ENCODE results near the gene ASCL2. TPM values are rescaled to one million over a fixed set of nuclear protein-coding genes. Genes with fewer than 3 reads are reported as not detected.

ASCL2 gene
- total and polyA plus RNA-seq, 10 donors: 0.68 to 3.0 (median 2.3) TPM

- H3K4me1 ChIP-seq: peaks cover 0 to 41% (median 17%) of the 10 kb centered on the region in 6 donors
- no peak for TF ChIP-seq POLR2A (IDR thresholded peaks at IDR 0.05)
- peak in 1 of 3 donors; percentile 43 for TF ChIP-seq POLR2AphosphoS5 (IDR thresholded peaks at IDR 0.05)
- TF ChIP-seq CTCF (IDR thresholded peaks at IDR 0.05 in 8 of 11, conservative IDR thresholded peaks at IDR 0.05 in 3 of 11): peak in 1 of 11 experiments; percentile 21
- H3K27me3 ChIP-seq (replicated peaks in 1 of 7): no peaks in the 10 kb centered on the region
- no peak overlapping the region for H3K4me3 ChIP-seq
- no peak overlapping the region for H3K27ac ChIP-seq
- no peak for DNase-seq
- 66 to 75% (median 71%) methylated on average over 26 to 27 of the region's 27 CpGs for WGBS, 5 donors
- H3K9me3 ChIP-seq: no peaks in the 10 kb centered on the region
- peaks cover 0 to 31% (median 0%) of the 10 kb centered on the region in 6 donors for H3K36me3 ChIP-seq
- intact Hi-C loops (cut with DNase I; ENCODE audit: low total_unique reads): no loop called here
Observed at GRCh38 chr11:2293984-2294925, 23.9 kb upstream of the ASCL2 start.

GRCh38 chr11:2293531-2293971 is 23.2 kb upstream of the ASCL2 start:
- no peak for DNase-seq
- TF ChIP-seq POLR2A (IDR thresholded peaks at IDR 0.05): no peak
- no peak for TF ChIP-seq POLR2AphosphoS5 (IDR thresholded peaks at IDR 0.05)
- TF ChIP-seq CTCF (IDR thresholded peaks at IDR 0.05 in 8 of 11, conservative IDR thresholded peaks at IDR 0.05 in 3 of 11): no peak
- Histone ChIP-seq H3K27me3 (replicated peaks in 1 of 7) (no peaks in the 10 kb centered on the region), H3K36me3 (peaks cover 0 to 24% (median 0%) of the 10 kb centered on the region in 6 donors), H3K9me3 (no peaks in the 10 kb centered on the region), H3K4me1 (peaks cover 0 to 38% (median 12%) of the 10 kb centered on the region in 6 donors), H3K4me3 (no peak overlapping the region), H3K27ac (no peak overlapping the region)
- intact Hi-C loops (cut with DNase I; ENCODE audit: low total_unique reads): no loop called here
- 76 to 87% (median 78%) methylated on average over 20 of the region's 20 CpGs for whole genome bisulfite sequencing, 5 donors

GRCh38 chr11:2290351-2290841 is 20.0 kb upstream of the ASCL2 start:
- no peaks in the 10 kb centered on the region for H3K36me3 ChIP-seq
- peak overlapping the region in 3 of 8 donors; percentile 14 to 56 (median 35) for H3K4me3 ChIP-seq
- peak overlapping the region; percentile 29 to 83 (median 64) for H3K27ac ChIP-seq
- TF ChIP-seq POLR2A (IDR thresholded peaks at IDR 0.05) (no peak), POLR2AphosphoS5 (IDR thresholded peaks at IDR 0.05) (peak in 2 of 3 donors; percentile 38 to 41)
- H3K27me3 ChIP-seq (replicated peaks in 1 of 7): peaks cover 0 to 4% (median 0%) of the 10 kb centered on the region in 7 donors
- 45 to 70% (median 59%) methylated on average over 10 of the region's 10 CpGs for WGBS, 5 donors
- no peaks in the 10 kb centered on the region for H3K9me3 ChIP-seq
- intact Hi-C loops (cut with DNase I; ENCODE audit: low total_unique reads): no loop called here
- peak; percentile 74 for DNase-seq
- H3K4me1 ChIP-seq: peaks cover 0 to 32% (median 13%) of the 10 kb centered on the region in 6 donors

- no peak for DNase-seq
- Histone ChIP-seq H3K9me3 (no peaks in the 10 kb centered on the region), H3K27me3 (replicated peaks in 1 of 7) (peaks cover 0 to 4% (median 0%) of the 10 kb centered on the region in 7 donors), H3K36me3 (no peaks in the 10 kb centered on the region), H3K4me1 (peaks cover 0 to 32% (median 13%) of the 10 kb centered on the region in 6 donors), H3K4me3 (peak overlapping the region in 7 of 8 donors; percentile 9 to 56 (median 14)), H3K27ac (peak overlapping the region; percentile 29 to 83 (median 64))
- TF ChIP-seq POLR2A (IDR thresholded peaks at IDR 0.05) (no peak), CTCF (IDR thresholded peaks at IDR 0.05 in 8 of 11, conservative IDR thresholded peaks at IDR 0.05 in 3 of 11) (no peak), POLR2AphosphoS5 (IDR thresholded peaks at IDR 0.05) (no peak)
- intact Hi-C loops (cut with DNase I; ENCODE audit: low total_unique reads): no loop called here
- 60 to 84% (median 75%) methylated on average over 10 of the region's 10 CpGs for WGBS, 5 donors
Observed at GRCh38 chr11:2289859-2290258, 19.5 kb upstream of the ASCL2 start.

Measured in spleen (tissue), 11 donors.